PC-9 (cell line): Measurements from ENCODE around the gene FILIP1L. TPM values are rescaled to one million over a fixed set of nuclear protein-coding genes. Genes with fewer than 3 reads are reported as not detected.
A peak's percentile ranks its signal among the peaks of the same experiment; 100 is the strongest.

Source experiments
- BruUV-seq: library from RNA; stranded (reverse); fragments of 400-500 nt; replicated peaks from 2 replicates; lab custom pipeline; 2021; lab: Mats Ljungman, UMichigan
- CTCF ChIA-PET: fragments of 300-600 bp; sonication (Branson Sonifier 250); formaldehyde crosslinking; loops from one replicate; lab custom pipeline; 2022; ENCODE audit warnings: antibody characterized with exemption; lab: Charles Lee
- POLR2A ChIA-PET: fragments of 300-600 bp; sonication (Branson Sonifier 250); formaldehyde crosslinking; loops from one replicate; lab custom pipeline; 2022; ENCODE audit warnings: antibody characterized with exemption; ENCODE audit not compliant: unreplicated experiment; lab: Charles Lee
- DNase-seq, 2 experiments: peaks; one replicate each; pipeline versions ENCODE4 v3.0.0 to v3.0.0-alpha.2; 2015 to 2022; ENCODE audit warnings: mixed read lengths in 1 of 2
- H2AFZ ChIP-seq: fragments of 200-600 bp; sonication (generic); 2 replicates; pipeline ENCODE4 v1.8.1; 2017; ENCODE audit warnings: antibody characterized with exemption
- H3F3A ChIP-seq: fragments of 200-600 bp; sonication (generic); 2 replicates; pipeline ENCODE4 v1.8.1; 2017; ENCODE audit warnings: antibody characterized with exemption, mild to moderate bottlenecking, low read depth; ENCODE audit not compliant: insufficient read depth
- H3K27ac ChIP-seq: fragments of 200-600 bp; sonication (generic); 2 replicates; pipeline ENCODE4 v1.6.1; 2016; ENCODE audit warnings: mixed run types
- H3K27me3 ChIP-seq: fragments of 200-600 bp; sonication (generic); 2 replicates; pipeline ENCODE4 v1.6.1; 2016; ENCODE audit warnings: low read depth, mixed run types; ENCODE audit not compliant: insufficient read depth
- H3K36me3 ChIP-seq: fragments of 200-600 bp; sonication (generic); 2 replicates; pipeline ENCODE4 v1.6.1; 2016; ENCODE audit warnings: low read depth, mixed run types
- H3K4me1 ChIP-seq: fragments of 200-600 bp; sonication (generic); replicated peaks from 2 replicates; pipeline ENCODE4 v1.6.1; 2016; ENCODE audit warnings: mixed run types; ENCODE audit not compliant: insufficient read depth
- H3K4me2 ChIP-seq: fragments of 200-600 bp; sonication (generic); 2 replicates; pipeline ENCODE4 v1.6.1; 2017; ENCODE audit warnings: mixed run types
- H3K4me3 ChIP-seq: fragments of 200-600 bp; sonication (generic); 2 replicates; pipeline ENCODE4 v1.6.1; 2016; ENCODE audit warnings: mixed run types
- H3K79me2 ChIP-seq: fragments of 200-600 bp; sonication (generic); 2 replicates; pipeline ENCODE4 v1.6.1; 2017; ENCODE audit warnings: low read depth, mixed run types
- H3K9me2 ChIP-seq: fragments of 200-600 bp; sonication (generic); 2 replicates; pipeline ENCODE4 v1.8.1; 2017; ENCODE audit warnings: mild to moderate bottlenecking; ENCODE audit not compliant: insufficient read depth
- H3K9me3 ChIP-seq: fragments of 200-600 bp; sonication (generic); 2 replicates; pipeline ENCODE4 v1.8.1; 2016; ENCODE audit warnings: low read depth; ENCODE audit not compliant: insufficient read depth
- H4K20me1 ChIP-seq: fragments of 200-600 bp; sonication (generic); 2 replicates; pipeline ENCODE4 v1.8.1; 2017; ENCODE audit not compliant: insufficient read depth
- EZH2 ChIP-seq: fragments of 200-600 bp; sonication (generic); IDR thresholded peaks from 2 replicates; pipeline ENCODE4 v1.8.0; 2017; ENCODE audit warnings: antibody characterized with exemption, low read depth
- intact Hi-C: fragments of 100-400 bp; cut with micrococcal nuclease; formaldehyde crosslinking; loops from one replicate; pipeline ENCODE4 v1.10.0; 2022; ENCODE audit not compliant: unreplicated experiment
- total RNA-seq: library from RNA; stranded (reverse); gene quantifications from 2 replicates; pipeline ENCODE4 v1.2.3, GENCODE V29; 2021
- TF ChIP-seq, protein P1 (sequence below): fragments of 200-600 bp; sonication (generic); conservative IDR thresholded peaks from 2 replicates; pipeline ENCODE4 v1.6.1; 2017; ENCODE audit warnings: mixed run types, antibody characterized with exemption, mild to moderate bottlenecking, moderate library complexity

Gene FILIP1L
- total RNA-seq, 1 experiment from 2014 or later: 16.8 TPM

DNA sequence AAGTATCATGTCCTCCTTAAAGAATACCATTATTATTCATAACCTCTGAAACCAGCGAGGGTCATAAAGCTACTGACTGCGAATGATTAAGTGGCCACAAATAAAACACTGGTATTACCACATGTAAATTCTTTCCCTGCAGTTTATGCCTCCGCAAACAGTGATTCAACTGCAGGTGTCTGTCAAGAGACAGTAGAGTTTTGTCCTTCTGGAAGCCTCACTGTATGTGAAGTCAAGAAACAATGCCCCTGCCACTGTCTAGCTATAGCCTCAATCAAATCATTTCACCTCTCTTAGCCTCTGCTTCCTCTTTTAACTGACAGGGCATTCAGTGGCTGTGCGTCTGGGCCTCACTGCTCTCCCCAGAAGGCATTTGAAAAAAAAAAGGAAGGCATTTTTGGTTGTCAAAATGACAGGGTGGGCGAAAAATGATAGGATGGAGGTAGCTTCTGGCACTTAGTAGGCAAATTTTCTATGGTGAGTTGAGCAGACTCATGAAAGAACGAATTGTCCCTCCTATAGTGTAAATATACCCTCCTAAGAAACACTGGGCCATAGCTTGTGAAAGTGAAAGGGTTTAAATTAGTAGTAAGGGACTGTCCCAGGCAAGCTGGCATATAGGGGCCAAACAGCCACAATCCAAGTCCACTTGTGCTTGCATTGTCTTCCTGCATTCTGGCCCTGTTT lies 66.7 kb downstream of the FILIP1L start:
- Histone ChIP-seq H3K27ac (peak overlapping the region; percentile 76), H3K9me3 (no peaks in the 10 kb centered on the region; the same call in 1 of the 2 replicates), H3K4me2 (peak overlapping the region; percentile 71), H3K36me3 (peaks cover 8% of the 10 kb centered on the region; the same call in 1 of the 2 replicates), H3F3A (peaks cover 37% of the 10 kb centered on the region), H4K20me1 (no peaks in the 10 kb centered on the region), H3K4me3 (peak overlapping the region; percentile 3; the same call in 1 of the 2 replicates), H3K27me3 (no peaks in the 10 kb centered on the region), H3K9me2 (no peaks in the 10 kb centered on the region), H3K79me2 (no peaks in the 10 kb centered on the region; the same call in 1 of the 2 replicates), H2AFZ (no peak overlapping the region), H3K4me1 (peaks cover 67% of the 10 kb centered on the region)
- DNase-seq: peak; percentile 41 to 99
- no peak for TF ChIP-seq EZH2
- TF ChIP-seq, protein P1, sequence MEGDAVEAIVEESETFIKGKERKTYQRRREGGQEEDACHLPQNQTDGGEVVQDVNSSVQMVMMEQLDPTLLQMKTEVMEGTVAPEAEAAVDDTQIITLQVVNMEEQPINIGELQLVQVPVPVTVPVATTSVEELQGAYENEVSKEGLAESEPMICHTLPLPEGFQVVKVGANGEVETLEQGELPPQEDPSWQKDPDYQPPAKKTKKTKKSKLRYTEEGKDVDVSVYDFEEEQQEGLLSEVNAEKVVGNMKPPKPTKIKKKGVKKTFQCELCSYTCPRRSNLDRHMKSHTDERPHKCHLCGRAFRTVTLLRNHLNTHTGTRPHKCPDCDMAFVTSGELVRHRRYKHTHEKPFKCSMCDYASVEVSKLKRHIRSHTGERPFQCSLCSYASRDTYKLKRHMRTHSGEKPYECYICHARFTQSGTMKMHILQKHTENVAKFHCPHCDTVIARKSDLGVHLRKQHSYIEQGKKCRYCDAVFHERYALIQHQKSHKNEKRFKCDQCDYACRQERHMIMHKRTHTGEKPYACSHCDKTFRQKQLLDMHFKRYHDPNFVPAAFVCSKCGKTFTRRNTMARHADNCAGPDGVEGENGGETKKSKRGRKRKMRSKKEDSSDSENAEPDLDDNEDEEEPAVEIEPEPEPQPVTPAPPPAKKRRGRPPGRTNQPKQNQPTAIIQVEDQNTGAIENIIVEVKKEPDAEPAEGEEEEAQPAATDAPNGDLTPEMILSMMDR: no peak
- CTCF ChIA-PET: interaction anchor here (0.5 to 1.2 kb wide), 4 partner anchors 102 to 207 kb away, joined by 3 to 6 read pairs (median 4); no protein-coding TSS in a partner anchor
- BruUV-seq: no TSS peak
- POLR2A ChIA-PET: interaction anchor here (0.6 to 1.1 kb wide), 5 partner anchors 11 to 213 kb away, joined by 3 to 6 read pairs (median 4); partner anchors contain the start of gene TBC1D23
- intact Hi-C loops: loop anchor here (2.0 kb wide), 1 partner anchor 51 kb away; no protein-coding TSS in a partner anchor

DNA sequence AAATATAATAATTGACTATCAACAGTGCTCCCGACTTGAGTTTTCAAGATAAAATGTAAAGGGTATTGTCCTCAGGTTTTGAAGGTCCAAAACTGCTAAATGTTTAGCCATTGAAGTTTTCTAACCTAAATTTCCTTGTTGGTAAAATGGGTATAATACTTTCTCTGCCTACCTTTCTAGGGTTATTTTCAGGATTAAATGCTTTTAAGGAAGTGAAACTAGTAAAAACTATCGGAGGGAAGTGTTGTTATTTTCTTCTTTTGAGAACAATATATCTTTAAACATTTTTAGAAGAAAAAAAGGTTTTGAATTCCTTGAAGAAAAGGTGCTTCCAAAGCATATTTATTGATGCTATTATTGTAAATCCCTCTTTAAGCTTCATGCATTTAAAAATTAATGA lies 67.3 kb downstream of the FILIP1L start:
- H3K9me3 ChIP-seq: no peaks in the 10 kb centered on the region; the same call in 1 of the 2 replicates
- intact Hi-C loops: loop anchor here (2.0 kb wide), 1 partner anchor 52 kb away; no protein-coding TSS in a partner anchor
- BruUV-seq: TSS peak; percentile 72
- peak overlapping the region; percentile 71 for H3K4me2 ChIP-seq
- CTCF ChIA-PET: interaction anchor here (1.0 to 1.2 kb wide), 3 partner anchors 201 to 207 kb away, joined by 3 to 6 read pairs (median 4); no protein-coding TSS in a partner anchor
- H3K9me2 ChIP-seq: no peaks in the 10 kb centered on the region
- peaks cover 43% of the 10 kb centered on the region for H3F3A ChIP-seq
- H2AFZ ChIP-seq: no peak overlapping the region
- H3K27ac ChIP-seq: peak overlapping the region; percentile 76
- TF ChIP-seq, protein P1: no peak
- no peak for TF ChIP-seq EZH2
- peaks cover 73% of the 10 kb centered on the region for H3K4me1 ChIP-seq
- no peaks in the 10 kb centered on the region for H4K20me1 ChIP-seq
- peaks cover 9% of the 10 kb centered on the region; the same call in 1 of the 2 replicates for H3K36me3 ChIP-seq
- DNase-seq: no peak
- POLR2A ChIA-PET: interaction anchor here (0.6 kb wide), 2 partner anchors 81 to 113 kb away, joined by 3 to 4 read pairs; no protein-coding TSS in a partner anchor
- H3K27me3 ChIP-seq: no peaks in the 10 kb centered on the region
- no peaks in the 10 kb centered on the region; the same call in 1 of the 2 replicates for H3K79me2 ChIP-seq
- H3K4me3 ChIP-seq: no peak overlapping the region; the same call in 1 of the 2 replicates

DNA sequence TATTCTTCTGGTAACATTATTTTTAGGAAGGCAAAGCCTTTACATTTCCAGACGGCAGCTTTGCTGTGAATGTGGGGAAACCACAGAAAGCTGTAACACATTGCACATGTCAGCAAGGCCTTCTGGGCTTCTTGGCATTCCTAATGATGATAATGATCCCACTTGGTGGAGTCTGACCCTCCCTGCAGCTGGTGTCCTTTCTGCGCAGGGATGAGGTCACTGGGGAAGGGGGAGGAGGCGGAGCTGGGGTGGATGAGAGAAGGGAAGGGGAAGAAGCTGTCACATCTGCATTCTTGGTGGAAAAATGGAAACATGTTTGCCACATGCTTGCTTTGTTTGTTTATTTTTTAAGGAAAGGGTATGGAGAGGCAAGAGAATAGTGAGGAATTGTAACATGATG lies 68.6 kb downstream of the FILIP1L start:
- H3K9me3 ChIP-seq: no peaks in the 10 kb centered on the region; the same call in 1 of the 2 replicates
- no peak for DNase-seq
- peaks cover 86% of the 10 kb centered on the region for H3K4me1 ChIP-seq
- intact Hi-C loops: loop anchor here (2.0 kb wide), 1 partner anchor 53 kb away; no protein-coding TSS in a partner anchor
- H3K27me3 ChIP-seq: no peaks in the 10 kb centered on the region
- H3K4me2 ChIP-seq: peak overlapping the region; percentile 71
- ChIA-PET CTCF (interaction anchor here (0.6 kb wide), 1 partner anchor 1665 kb away, joined by 5 read pairs; no protein-coding TSS in a partner anchor), POLR2A (no interaction called here)
- H3K27ac ChIP-seq: peak overlapping the region; percentile 76; the same call in 1 of the 2 replicates
- no peak overlapping the region for H3K4me3 ChIP-seq
- H2AFZ ChIP-seq: no peak overlapping the region
- H3K79me2 ChIP-seq: no peaks in the 10 kb centered on the region; the same call in 1 of the 2 replicates
- no peaks in the 10 kb centered on the region for H4K20me1 ChIP-seq
- no peak for TF ChIP-seq EZH2
- TF ChIP-seq, protein P1: no peak
- peaks cover 56% of the 10 kb centered on the region for H3F3A ChIP-seq
- no peaks in the 10 kb centered on the region for H3K9me2 ChIP-seq
- BruUV-seq: no TSS peak
- peaks cover 9% of the 10 kb centered on the region; the same call in 1 of the 2 replicates for H3K36me3 ChIP-seq
